ENCODE data around the gene GPR65.
"Not testable (repeated sequence)": the region's sequence is repeated elsewhere in the genome, so short reads cannot be mapped to it uniquely, and the experiment has no call there.

GPR65 gene

GRCh38 chr14:88005978-88006851 lies 1.3 kb downstream of the GPR65 start:
- Histone ChIP-seq H3K36me3 (ENCODE audit: insufficient read depth, low read depth, low read length) (no peaks in the 10 kb centered on the region), H3K27me3 (ENCODE audit: insufficient read depth, low read length) (no peaks in the 10 kb centered on the region), H3K9me3 (ENCODE audit: insufficient read depth, low read depth, low read length) (no peaks in the 10 kb centered on the region), H3K27ac (ENCODE audit: low read length) (no peak overlapping the region), H3K9ac (ENCODE audit: low read depth, low read length) (no peak overlapping the region), H3K4me1 (ENCODE audit: insufficient read depth, low read length) (no peaks in the 10 kb centered on the region), H3K4me3 (ENCODE audit: low read length) (no peak overlapping the region)

GRCh38 chr14:88007608-88008007 lies 2.7 kb downstream of the GPR65 start:
- H3K9ac ChIP-seq (ENCODE audit: low read depth, low read length), result no peak overlapping the region
- H3K4me1 ChIP-seq (ENCODE audit: insufficient read depth, low read length), result no peaks in the 10 kb centered on the region
- H3K9me3 ChIP-seq (ENCODE audit: insufficient read depth, low read depth, low read length), result no peaks in the 10 kb centered on the region
- H3K4me3 ChIP-seq (ENCODE audit: low read length), result no peak overlapping the region
- H3K36me3 ChIP-seq (ENCODE audit: insufficient read depth, low read depth, low read length), result no peaks in the 10 kb centered on the region
- no peaks in the 10 kb centered on the region for H3K27me3 ChIP-seq (ENCODE audit: insufficient read depth, low read length)
- H3K27ac ChIP-seq (ENCODE audit: low read length), result no peak overlapping the region

DNA sequence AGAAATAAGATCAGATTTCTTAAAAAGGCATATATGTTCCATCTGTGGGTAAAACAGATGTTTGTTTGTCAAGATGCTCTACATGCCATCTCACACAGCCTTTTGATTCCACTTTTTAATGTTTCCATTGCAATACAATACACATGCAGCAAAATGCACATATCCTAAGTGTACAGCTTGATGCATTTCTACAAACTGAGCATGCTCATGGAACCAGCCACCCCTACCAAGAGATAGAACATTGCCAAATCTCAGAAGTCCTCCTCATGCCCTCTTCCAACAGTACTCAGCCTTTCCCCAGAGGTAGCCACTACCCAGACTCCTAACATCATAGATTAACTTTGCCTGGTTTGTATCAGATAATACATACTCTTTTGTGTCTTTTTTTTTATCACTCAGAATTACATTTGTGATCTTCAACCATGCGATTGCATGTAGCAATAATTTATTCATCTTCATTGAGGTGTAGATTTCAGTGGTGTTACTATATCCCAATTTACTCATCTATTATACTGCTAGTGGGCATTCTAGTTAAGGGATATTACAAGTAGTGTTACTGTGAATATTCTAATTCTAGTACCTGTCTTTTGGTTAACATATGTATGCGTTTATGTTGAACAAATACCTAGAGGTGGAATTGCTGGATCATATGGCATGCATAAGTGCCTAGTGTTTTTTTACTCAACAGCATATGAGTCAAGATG lies 3.3 kb downstream of the GPR65 start:
- no peak overlapping the region for H3K9ac ChIP-seq (ENCODE audit: low read depth, low read length)
- no peaks in the 10 kb centered on the region for H3K9me3 ChIP-seq (ENCODE audit: insufficient read depth, low read depth, low read length)
- H3K27ac ChIP-seq (ENCODE audit: low read length), result no peak overlapping the region
- H3K4me3 ChIP-seq (ENCODE audit: low read length), result no peak overlapping the region
- H3K36me3 ChIP-seq (ENCODE audit: insufficient read depth, low read depth, low read length), result no peaks in the 10 kb centered on the region
- H3K27me3 ChIP-seq (ENCODE audit: insufficient read depth, low read length), result no peaks in the 10 kb centered on the region
- H3K4me1 ChIP-seq (ENCODE audit: insufficient read depth, low read length), result no peaks in the 10 kb centered on the region

DNA sequence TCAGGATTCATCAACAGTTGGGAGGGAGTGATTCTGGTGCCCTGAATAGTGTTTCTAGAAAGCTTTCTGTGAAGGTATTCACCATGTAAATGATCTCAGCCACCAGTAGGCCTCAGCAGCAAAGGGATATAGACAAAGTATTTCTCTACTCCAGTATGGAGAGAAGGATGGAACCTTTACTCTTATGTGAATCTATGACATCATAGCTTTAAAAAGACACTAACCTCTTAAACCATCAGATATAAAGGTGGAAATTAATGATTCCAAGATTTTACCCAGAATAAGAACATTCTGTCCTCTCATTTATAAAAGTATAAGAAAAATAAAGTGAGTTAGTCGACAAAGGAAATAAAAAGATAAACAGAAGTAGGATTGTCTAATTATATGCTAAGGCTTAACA lies 4.6 kb downstream of the GPR65 start:
- no peaks in the 10 kb centered on the region for H3K4me1 ChIP-seq (ENCODE audit: insufficient read depth, low read length)
- H3K27me3 ChIP-seq (ENCODE audit: insufficient read depth, low read length), result no peaks in the 10 kb centered on the region
- no peak overlapping the region for H3K4me3 ChIP-seq (ENCODE audit: low read length)
- no peaks in the 10 kb centered on the region for H3K9me3 ChIP-seq (ENCODE audit: insufficient read depth, low read depth, low read length)
- H3K9ac ChIP-seq (ENCODE audit: low read depth, low read length), result no peak overlapping the region
- H3K27ac ChIP-seq (ENCODE audit: low read length), result no peak overlapping the region
- H3K36me3 ChIP-seq (ENCODE audit: insufficient read depth, low read depth, low read length), result no peaks in the 10 kb centered on the region

DNA sequence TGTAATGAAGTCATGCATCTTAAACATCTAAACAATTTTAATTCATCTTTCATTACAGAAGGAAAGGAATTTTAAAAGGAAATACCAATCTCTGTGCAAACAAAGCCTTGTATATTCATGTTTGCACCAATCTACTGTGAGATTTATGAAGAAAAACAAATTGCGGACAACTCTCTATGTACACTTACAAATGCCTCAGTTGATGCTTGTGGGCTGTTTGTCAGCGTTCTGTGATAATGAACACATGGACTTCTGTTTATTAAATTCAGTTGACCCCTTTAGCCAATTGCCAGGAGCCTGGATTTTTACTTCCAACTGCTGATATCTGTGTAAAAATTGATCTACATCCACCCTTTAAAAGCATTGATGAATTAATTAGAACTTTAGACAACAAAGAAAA lies 5.4 kb downstream of the GPR65 start:
- Histone ChIP-seq H3K4me1 (ENCODE audit: insufficient read depth, low read length) (no peaks in the 10 kb centered on the region), H3K9ac (ENCODE audit: low read depth, low read length) (no peak overlapping the region), H3K27me3 (ENCODE audit: insufficient read depth, low read length) (no peaks in the 10 kb centered on the region), H3K27ac (ENCODE audit: low read length) (no peak overlapping the region), H3K4me3 (ENCODE audit: low read length) (no peak overlapping the region), H3K9me3 (ENCODE audit: insufficient read depth, low read depth, low read length) (no peaks in the 10 kb centered on the region), H3K36me3 (ENCODE audit: insufficient read depth, low read depth, low read length) (no peaks in the 10 kb centered on the region)

- Histone ChIP-seq H3K9me3 (ENCODE audit: insufficient read depth, low read depth, low read length) (no peaks in the 10 kb centered on the region), H3K27me3 (ENCODE audit: insufficient read depth, low read length) (no peaks in the 10 kb centered on the region), H3K36me3 (ENCODE audit: insufficient read depth, low read depth, low read length) (no peaks in the 10 kb centered on the region), H3K4me1 (ENCODE audit: insufficient read depth, low read length) (no peaks in the 10 kb centered on the region), H3K4me3 (ENCODE audit: low read length) (no peak overlapping the region), H3K9ac (ENCODE audit: low read depth, low read length) (no peak overlapping the region), H3K27ac (ENCODE audit: low read length) (no peak overlapping the region)
Measured at GRCh38 chr14:88012495-88012894, 7.6 kb downstream of the GPR65 start.

DNA sequence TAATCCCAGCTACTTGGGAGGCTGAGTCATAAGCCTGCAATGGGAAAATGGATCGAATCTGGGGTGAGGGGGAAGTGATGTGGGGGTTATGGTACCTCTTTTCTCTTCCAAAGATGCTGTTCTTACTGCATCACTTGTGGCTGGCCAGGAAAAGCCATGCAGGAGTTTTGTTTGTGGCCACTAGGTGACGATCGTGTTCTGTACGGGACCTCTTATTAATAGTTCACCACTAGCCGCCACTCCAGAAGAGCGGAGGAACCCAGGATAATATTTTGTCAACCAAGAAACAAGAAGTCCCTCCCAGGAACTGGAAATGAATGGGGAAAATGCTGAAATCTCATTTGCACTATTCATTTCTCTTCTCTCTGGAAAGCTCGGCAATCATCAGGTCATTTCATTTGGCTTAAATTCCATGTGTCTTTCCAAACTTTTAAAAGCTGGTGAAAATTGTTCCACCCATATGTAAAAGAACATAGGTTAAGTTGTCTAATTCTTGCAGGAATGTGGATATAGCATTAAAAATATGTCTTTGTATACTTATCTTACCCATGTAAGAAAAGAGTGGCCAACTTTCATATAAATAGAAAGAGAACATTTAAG lies 8.9 kb downstream of the GPR65 start:
- H3K9ac ChIP-seq (ENCODE audit: low read depth, low read length), result no peak overlapping the region
- no peaks in the 10 kb centered on the region for H3K9me3 ChIP-seq (ENCODE audit: insufficient read depth, low read depth, low read length)
- no peak overlapping the region for H3K27ac ChIP-seq (ENCODE audit: low read length)
- H3K4me3 ChIP-seq (ENCODE audit: low read length), result no peak overlapping the region
- no peaks in the 10 kb centered on the region for H3K36me3 ChIP-seq (ENCODE audit: insufficient read depth, low read depth, low read length)
- H3K27me3 ChIP-seq (ENCODE audit: insufficient read depth, low read length), result no peaks in the 10 kb centered on the region
- no peaks in the 10 kb centered on the region for H3K4me1 ChIP-seq (ENCODE audit: insufficient read depth, low read length)

GRCh38 chr14:88016768-88017167 lies 11.8 kb downstream of the GPR65 start:
- no peaks in the 10 kb centered on the region for H3K36me3 ChIP-seq (ENCODE audit: insufficient read depth, low read depth, low read length)
- H3K4me1 ChIP-seq (ENCODE audit: insufficient read depth, low read length), result no peaks in the 10 kb centered on the region
- H3K9ac ChIP-seq (ENCODE audit: low read depth, low read length), result no peak overlapping the region

DNA sequence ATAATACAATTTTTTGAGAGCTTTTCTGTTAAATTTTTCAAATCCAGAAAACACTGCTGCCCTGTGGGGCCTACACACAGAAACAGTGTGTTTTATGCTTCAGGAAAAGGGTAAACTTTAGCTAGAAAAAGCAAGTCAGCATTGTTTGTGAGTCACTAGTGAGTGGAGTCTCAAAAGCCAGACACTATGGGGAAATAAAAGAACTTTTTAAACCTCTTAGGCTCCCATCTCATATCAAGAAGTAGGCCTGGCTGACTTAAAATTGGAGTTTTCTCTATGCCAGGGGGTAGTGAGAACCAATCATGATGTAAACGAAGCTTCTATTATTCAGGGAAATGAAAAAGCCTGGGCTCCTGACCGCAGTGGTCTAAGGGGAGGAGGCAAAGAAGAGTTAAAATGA lies 12.6 kb downstream of the GPR65 start:
- no peaks in the 10 kb centered on the region for H3K9me3 ChIP-seq (ENCODE audit: insufficient read depth, low read depth, low read length)
- no peak overlapping the region for H3K9ac ChIP-seq (ENCODE audit: low read depth, low read length)
- H3K4me1 ChIP-seq (ENCODE audit: insufficient read depth, low read length), result no peaks in the 10 kb centered on the region
- no peaks in the 10 kb centered on the region for H3K27me3 ChIP-seq (ENCODE audit: insufficient read depth, low read length)
- no peak overlapping the region for H3K27ac ChIP-seq (ENCODE audit: low read length)
- H3K36me3 ChIP-seq (ENCODE audit: insufficient read depth, low read depth, low read length), result no peaks in the 10 kb centered on the region
- H3K4me3 ChIP-seq (ENCODE audit: low read length), result no peak overlapping the region

More at GRCh38 chr14:88016768-88017167, 11.8 kb downstream of the GPR65 start:
- Histone ChIP-seq H3K27me3 (ENCODE audit: insufficient read depth, low read length) (no peaks in the 10 kb centered on the region), H3K27ac (ENCODE audit: low read length) (no peak overlapping the region), H3K4me3 (ENCODE audit: low read length) (no peak overlapping the region), H3K9me3 (ENCODE audit: insufficient read depth, low read depth, low read length) (no peaks in the 10 kb centered on the region)

GRCh38 chr14:88023658-88024187 lies 18.8 kb downstream of the GPR65 start:
- Histone ChIP-seq H3K27ac (ENCODE audit: low read length) (no peak overlapping the region), H3K9ac (ENCODE audit: low read depth, low read length) (no peak overlapping the region), H3K4me3 (ENCODE audit: low read length) (no peak overlapping the region), H3K9me3 (ENCODE audit: insufficient read depth, low read depth, low read length) (no peaks in the 10 kb centered on the region), H3K36me3 (ENCODE audit: insufficient read depth, low read depth, low read length) (no peaks in the 10 kb centered on the region), H3K4me1 (ENCODE audit: insufficient read depth, low read length) (peaks cover 11% of the 10 kb centered on the region; the same call in 1 of the 2 replicates), H3K27me3 (ENCODE audit: insufficient read depth, low read length) (no peaks in the 10 kb centered on the region)

DNA sequence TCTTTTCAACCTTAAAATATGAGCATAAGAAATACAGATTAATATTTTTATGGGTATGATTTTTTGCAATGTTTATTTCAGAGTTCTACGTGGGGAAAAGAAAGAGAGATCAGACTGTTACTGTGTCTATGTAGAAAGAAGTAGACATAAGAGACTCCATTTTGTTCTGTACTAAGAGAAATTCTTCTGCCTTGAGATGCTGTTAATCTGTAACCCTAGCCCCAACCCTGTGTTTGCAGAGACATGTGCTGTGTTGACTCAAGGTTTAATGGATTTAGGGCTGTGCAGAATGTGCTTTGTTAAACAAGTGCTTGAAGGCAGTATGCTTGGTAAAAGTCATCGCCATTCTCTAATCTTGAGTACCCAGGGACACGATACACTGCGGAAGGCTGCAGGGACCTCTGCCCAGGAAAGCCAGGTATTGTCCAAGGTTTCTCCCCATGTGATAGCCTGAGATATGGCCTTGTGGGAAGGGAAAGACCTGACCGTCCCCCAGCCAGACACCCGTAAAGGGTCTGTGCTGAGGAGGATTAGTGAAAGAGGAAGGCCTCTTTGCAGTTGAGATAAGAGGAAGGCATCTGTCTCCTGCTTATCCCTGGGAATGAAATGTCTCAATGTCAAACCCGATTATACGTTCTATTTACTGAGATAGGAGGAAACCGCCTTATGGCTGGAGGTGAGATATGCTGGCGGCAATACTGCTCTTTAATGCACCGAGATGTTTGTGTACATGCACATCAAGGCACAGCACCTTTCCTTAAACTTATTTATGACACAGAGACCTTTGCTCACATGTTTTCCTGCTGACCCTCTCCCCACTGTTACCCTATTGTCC lies 19.5 kb downstream of the GPR65 start:
- peaks cover 11% of the 10 kb centered on the region; the same call in 1 of the 2 replicates for H3K4me1 ChIP-seq (ENCODE audit: insufficient read depth, low read length)
- H3K36me3 ChIP-seq (ENCODE audit: insufficient read depth, low read depth, low read length); H3K9ac ChIP-seq (ENCODE audit: low read depth, low read length); H3K27ac ChIP-seq (ENCODE audit: low read length); H3K4me3 ChIP-seq (ENCODE audit: low read length); H3K27me3 ChIP-seq (ENCODE audit: insufficient read depth, low read length); H3K9me3 ChIP-seq (ENCODE audit: insufficient read depth, low read depth, low read length): not testable (repeated sequence)
